Dendritic cell treated with granulocyte-macrophage colony-stimulating factor and Interleukin-4, amounts not matched to agents 40 ng/mL and 50 ng/mL, for 4 days (primary cell): ENCODE data around the gene FCER1G.

Experiments used
- H3K27ac Mint-ChIP-seq: one replicate; pipeline ENCODE4 v1.8.0; 2022; ENCODE audit warnings: mild to moderate bottlenecking, mixed read lengths
- H3K27me3 Mint-ChIP-seq: one replicate; pipeline ENCODE4 v1.8.0; 2022; ENCODE audit warnings: mild to moderate bottlenecking, mixed read lengths
- H3K36me3 Mint-ChIP-seq: one replicate; pipeline ENCODE4 v1.8.0; 2022; ENCODE audit warnings: low read depth, mixed read lengths
- H3K4me1 Mint-ChIP-seq: one replicate; pipeline ENCODE4 v1.8.0; 2022; ENCODE audit warnings: low read depth, mixed read lengths
- H3K4me3 Mint-ChIP-seq: one replicate; pipeline ENCODE4 v1.8.0; 2022; ENCODE audit warnings: mild to moderate bottlenecking, moderate library complexity, mixed read lengths
- H3K9me3 Mint-ChIP-seq: one replicate; pipeline ENCODE4 v1.8.0; 2022; ENCODE audit warnings: mixed read lengths
- intact Hi-C: fragments of 100-400 bp; cut with micrococcal nuclease; formaldehyde crosslinking; loops from one replicate; pipeline ENCODE4 v1.15.0; 2022

The FCER1G gene

GRCh38 chr1:161177112-161177935, 37.8 kb upstream of the FCER1G start, which contains the start of gene B4GALT3:
TSS of gene B4GALT3 (minus strand) at chr1:161177507. CDS start at chr1:161176060, 1,447 bp downstream.
- Mint-ChIP-seq H3K4me1 (peaks cover 42% of the 10 kb centered on the region), H3K27me3 (no peaks in the 10 kb centered on the region)

GRCh38 chr1:161177936-161178244, 37.2 kb upstream of the FCER1G start:
- peaks cover 48% of the 10 kb centered on the region for H3K4me1 Mint-ChIP-seq
- H3K4me3 Mint-ChIP-seq = peak overlapping the region; percentile 99
- H3K9me3 Mint-ChIP-seq = no peaks in the 10 kb centered on the region
- peak overlapping the region; percentile 91 for H3K27ac Mint-ChIP-seq
- peaks cover 40% of the 10 kb centered on the region for H3K36me3 Mint-ChIP-seq
- no peaks in the 10 kb centered on the region for H3K27me3 Mint-ChIP-seq
- intact Hi-C loops = no loop called here

More at GRCh38 chr1:161177112-161177935, 37.8 kb upstream of the FCER1G start, which contains the start of gene B4GALT3:
- H3K4me3 Mint-ChIP-seq = peak within 1 kb of the TSS; percentile 99
- H3K9me3 Mint-ChIP-seq = no peaks in the 10 kb centered on the region
- intact Hi-C loops = no loop called here
- peaks cover 46% of the 10 kb centered on the region for H3K36me3 Mint-ChIP-seq
- H3K27ac Mint-ChIP-seq = peak within 1 kb of the TSS; percentile 91

- no peaks in the 10 kb centered on the region for H3K27me3 Mint-ChIP-seq
- H3K9me3 Mint-ChIP-seq = no peaks in the 10 kb centered on the region
- H3K4me1 Mint-ChIP-seq = peaks cover 58% of the 10 kb centered on the region
- no peak overlapping the region for H3K27ac Mint-ChIP-seq
- peaks cover 22% of the 10 kb centered on the region for H3K36me3 Mint-ChIP-seq
- intact Hi-C loops = no loop called here
- H3K4me3 Mint-ChIP-seq = no peak overlapping the region
Measured at GRCh38 chr1:161179698-161180097, 35.4 kb upstream of the FCER1G start.

GRCh38 chr1:161180639-161181038, 34.5 kb upstream of the FCER1G start:
- Mint-ChIP-seq H3K9me3 (no peaks in the 10 kb centered on the region), H3K36me3 (peaks cover 13% of the 10 kb centered on the region), H3K4me1 (peaks cover 63% of the 10 kb centered on the region), H3K27ac (no peak overlapping the region), H3K27me3 (no peaks in the 10 kb centered on the region), H3K4me3 (no peak overlapping the region)
- intact Hi-C loops = no loop called here

- H3K4me3 Mint-ChIP-seq = peak overlapping the region; percentile 17
- peak overlapping the region; percentile 58 for H3K27ac Mint-ChIP-seq
- H3K36me3 Mint-ChIP-seq = peaks cover 3% of the 10 kb centered on the region
- intact Hi-C loops = no loop called here
- H3K4me1 Mint-ChIP-seq = peaks cover 67% of the 10 kb centered on the region
- H3K9me3 Mint-ChIP-seq = no peaks in the 10 kb centered on the region
- H3K27me3 Mint-ChIP-seq = no peaks in the 10 kb centered on the region
Measured at GRCh38 chr1:161182214-161182613, 32.9 kb upstream of the FCER1G start.

- no peaks in the 10 kb centered on the region for H3K27me3 Mint-ChIP-seq
- H3K36me3 Mint-ChIP-seq = no peaks in the 10 kb centered on the region
- no peaks in the 10 kb centered on the region for H3K9me3 Mint-ChIP-seq
- peaks cover 78% of the 10 kb centered on the region for H3K4me1 Mint-ChIP-seq
- intact Hi-C loops = no loop called here
- peak overlapping the region; percentile 92 for H3K27ac Mint-ChIP-seq
- peak overlapping the region; percentile 10 for H3K4me3 Mint-ChIP-seq
Measured at GRCh38 chr1:161185282-161185682, 29.8 kb upstream of the FCER1G start.

- no peaks in the 10 kb centered on the region for H3K27me3 Mint-ChIP-seq
- peaks cover 72% of the 10 kb centered on the region for H3K4me1 Mint-ChIP-seq
- no peaks in the 10 kb centered on the region for H3K36me3 Mint-ChIP-seq
- no peak overlapping the region for H3K4me3 Mint-ChIP-seq
- peak overlapping the region; percentile 92 for H3K27ac Mint-ChIP-seq
- intact Hi-C loops = no loop called here
- H3K9me3 Mint-ChIP-seq = no peaks in the 10 kb centered on the region
Measured at GRCh38 chr1:161185732-161186311, 29.3 kb upstream of the FCER1G start.

GRCh38 chr1:161187311-161187710, 27.8 kb upstream of the FCER1G start:
- Mint-ChIP-seq H3K4me1 (peaks cover 73% of the 10 kb centered on the region), H3K27me3 (no peaks in the 10 kb centered on the region), H3K9me3 (no peaks in the 10 kb centered on the region), H3K4me3 (no peak overlapping the region), H3K36me3 (no peaks in the 10 kb centered on the region), H3K27ac (peak overlapping the region; percentile 92)
- intact Hi-C loops = no loop called here

- Mint-ChIP-seq H3K36me3 (no peaks in the 10 kb centered on the region), H3K27me3 (no peaks in the 10 kb centered on the region), H3K27ac (no peak overlapping the region), H3K9me3 (no peaks in the 10 kb centered on the region), H3K4me1 (peaks cover 74% of the 10 kb centered on the region), H3K4me3 (no peak overlapping the region)
- intact Hi-C loops = no loop called here
Measured at GRCh38 chr1:161188381-161188780, 26.7 kb upstream of the FCER1G start.

GRCh38 chr1:161189036-161189435, 26.1 kb upstream of the FCER1G start:
- Mint-ChIP-seq H3K36me3 (no peaks in the 10 kb centered on the region), H3K27ac (no peak overlapping the region), H3K27me3 (no peaks in the 10 kb centered on the region), H3K4me1 (peaks cover 75% of the 10 kb centered on the region), H3K4me3 (no peak overlapping the region), H3K9me3 (no peaks in the 10 kb centered on the region)
- intact Hi-C loops = no loop called here

- Mint-ChIP-seq H3K9me3 (no peaks in the 10 kb centered on the region), H3K4me1 (peaks cover 75% of the 10 kb centered on the region), H3K27me3 (no peaks in the 10 kb centered on the region), H3K27ac (peak overlapping the region; percentile 58), H3K4me3 (no peak overlapping the region), H3K36me3 (no peaks in the 10 kb centered on the region)
- intact Hi-C loops = no loop called here
Measured at GRCh38 chr1:161190962-161191521, 24.1 kb upstream of the FCER1G start.

GRCh38 chr1:161191971-161192370, 23.1 kb upstream of the FCER1G start:
- peaks cover 70% of the 10 kb centered on the region for H3K4me1 Mint-ChIP-seq
- no peaks in the 10 kb centered on the region for H3K27me3 Mint-ChIP-seq
- no peaks in the 10 kb centered on the region for H3K9me3 Mint-ChIP-seq
- peak overlapping the region; percentile 58 for H3K27ac Mint-ChIP-seq
- intact Hi-C loops = loop anchor here (1.0 kb wide), 1 partner anchor 33 kb away; no protein-coding TSS in a partner anchor
- H3K4me3 Mint-ChIP-seq = no peak overlapping the region
- no peaks in the 10 kb centered on the region for H3K36me3 Mint-ChIP-seq

- intact Hi-C loops = loop anchor here (1.0 kb wide), 1 partner anchor 33 kb away; no protein-coding TSS in a partner anchor
- Mint-ChIP-seq H3K27me3 (peaks cover 2% of the 10 kb centered on the region), H3K4me3 (no peak overlapping the region), H3K27ac (peak overlapping the region; percentile 77), H3K36me3 (no peaks in the 10 kb centered on the region), H3K4me1 (peaks cover 70% of the 10 kb centered on the region), H3K9me3 (no peaks in the 10 kb centered on the region)
Measured at GRCh38 chr1:161192476-161193465, 22.3 kb upstream of the FCER1G start.
